ENCODE data around the gene CELSR1.

Gene CELSR1

GRCh38 chr22:46392137-46392844 lies 145.1 kb downstream of the CELSR1 start:
- DNase-seq, result no peak

- DNase-seq, result no peak
Observed at GRCh38 chr22:46391486-46392136, 145.8 kb downstream of the CELSR1 start.

DNA sequence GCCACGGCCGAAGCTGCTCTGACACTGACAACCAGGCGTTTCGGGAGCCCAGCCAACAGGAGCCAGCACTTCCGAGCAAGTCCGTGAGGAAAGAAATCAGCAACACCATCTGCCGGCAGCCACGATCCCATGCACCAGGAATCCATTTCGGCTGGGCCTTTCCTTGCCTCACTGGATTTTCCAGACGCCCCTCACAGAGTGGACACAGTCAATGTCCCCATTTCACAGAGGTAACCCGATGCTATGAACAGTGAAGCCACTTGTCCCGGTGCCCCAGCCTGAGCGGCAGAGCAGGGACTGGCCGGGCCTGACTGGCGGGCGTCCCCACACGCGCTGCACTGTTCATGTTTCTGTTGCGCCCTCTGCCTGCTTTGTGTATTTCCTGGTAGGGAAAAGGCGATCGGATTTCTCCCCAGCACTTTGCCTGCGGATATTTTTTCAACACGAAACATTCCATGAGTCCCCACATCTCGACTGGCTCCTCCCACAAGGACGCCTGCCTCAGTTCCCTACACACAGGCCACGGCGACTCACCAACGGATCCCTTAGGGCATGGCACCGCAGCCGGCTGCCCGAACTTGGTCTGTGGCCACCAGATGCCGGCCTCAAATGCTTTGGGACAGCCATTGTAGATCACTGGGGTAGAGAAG lies 146.6 kb downstream of the CELSR1 start:
- no peak for DNase-seq

DNA sequence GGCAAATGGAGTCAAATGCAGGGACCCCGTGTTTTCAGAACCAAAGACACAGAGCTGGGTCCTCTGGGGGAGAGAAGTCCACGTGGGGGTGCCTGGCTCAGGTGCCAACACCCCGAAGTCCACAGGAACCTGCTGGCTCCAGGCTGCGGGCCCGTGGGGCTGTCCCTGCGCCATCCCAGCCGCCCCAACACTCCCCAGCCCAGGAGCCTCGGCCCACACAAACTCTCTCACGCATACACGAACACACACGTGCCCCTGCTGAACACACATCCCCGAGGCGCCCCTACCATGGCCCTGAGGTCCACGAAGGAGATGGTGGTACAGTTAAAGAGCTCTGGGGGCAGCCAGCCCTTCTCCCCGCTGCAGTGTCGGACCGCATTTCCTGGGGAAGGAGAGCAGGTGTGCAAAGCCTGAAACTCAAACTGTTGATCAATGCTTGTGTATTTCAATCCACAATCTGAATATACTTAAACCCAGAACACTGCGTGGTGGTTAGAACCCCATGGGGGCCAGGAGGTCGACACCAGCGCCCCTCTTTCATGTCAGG lies 147.2 kb downstream of the CELSR1 start:
- no peak for DNase-seq

- no peak for DNase-seq
Observed at GRCh38 chr22:46389081-46389480, 148.3 kb downstream of the CELSR1 start.

- DNase-seq, result no peak
Observed at GRCh38 chr22:46388647-46389046, 148.8 kb downstream of the CELSR1 start.

DNA sequence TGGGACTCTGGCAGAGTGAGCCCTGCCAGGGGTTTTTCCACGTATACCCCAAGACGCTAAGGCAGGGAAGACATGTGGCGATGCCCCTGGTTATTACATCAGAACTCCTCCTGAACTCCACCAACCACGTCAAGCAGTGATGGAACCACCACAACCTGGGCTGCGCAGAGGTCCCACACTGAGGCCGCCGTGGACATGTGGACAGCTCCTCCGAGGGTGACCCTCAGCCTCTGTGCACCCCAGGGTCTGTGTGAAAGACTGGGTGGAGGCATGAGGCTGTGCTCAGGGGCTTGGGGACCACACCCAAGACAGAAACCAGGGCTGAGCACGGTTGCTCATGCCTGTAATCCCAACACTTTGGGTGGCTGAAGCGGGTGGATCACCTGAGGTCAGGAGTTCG lies 149.7 kb downstream of the CELSR1 start:
- no peak for DNase-seq

- no peak for DNase-seq
Observed at GRCh38 chr22:46386312-46386711, 151.1 kb downstream of the CELSR1 start.

GRCh38 chr22:46382524-46382923 lies 154.9 kb downstream of the CELSR1 start:
- DNase-seq, result no peak

DNA sequence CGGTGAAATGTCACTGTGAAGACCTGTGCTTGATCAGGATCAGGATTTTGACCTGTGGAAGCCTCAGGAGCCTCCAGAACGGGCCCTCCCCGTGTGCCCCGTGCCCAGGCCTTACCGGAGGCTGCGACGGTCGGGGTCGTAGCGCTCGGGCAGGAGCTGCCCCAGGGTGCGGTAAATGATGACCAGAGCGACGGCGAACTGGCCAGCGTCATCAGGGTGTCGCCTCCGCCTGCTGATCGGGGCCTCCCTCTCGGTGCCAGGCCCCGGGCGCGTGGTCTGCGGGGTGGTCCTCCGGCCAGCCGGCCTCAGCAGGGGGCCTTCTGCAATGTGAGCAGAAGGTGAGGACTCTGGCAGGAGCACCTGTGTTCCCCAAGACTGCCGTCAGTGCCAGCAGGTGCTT lies 155.7 kb downstream of the CELSR1 start:
- DNase-seq, result no peak

DNA sequence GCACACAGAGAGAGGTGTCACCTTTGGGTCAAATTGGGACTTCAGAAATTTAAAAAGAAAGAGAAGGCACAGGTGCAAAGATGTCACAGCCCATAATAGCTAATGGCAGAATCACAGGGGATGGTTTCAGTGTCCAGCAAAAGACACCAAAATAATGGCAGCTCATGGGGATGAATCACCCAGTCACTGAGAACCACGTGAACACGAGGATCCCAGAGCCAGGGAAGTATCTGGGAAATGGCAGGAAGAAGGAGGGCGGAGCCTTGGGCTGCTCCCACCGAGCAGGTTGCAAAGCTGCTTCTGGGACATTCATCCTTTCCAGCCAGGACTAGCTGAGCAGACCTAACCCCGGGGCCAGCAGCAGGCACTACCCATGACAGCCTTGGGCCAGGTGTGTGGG lies 156.3 kb downstream of the CELSR1 start:
- no peak for DNase-seq

- no peak for DNase-seq
Observed at GRCh38 chr22:46380581-46380980, 156.8 kb downstream of the CELSR1 start.

- DNase-seq, result no peak
Observed at GRCh38 chr22:46380069-46380468, 157.4 kb downstream of the CELSR1 start.

GRCh38 chr22:46379066-46379930 lies 158.1 kb downstream of the CELSR1 start:
- no peak for DNase-seq

GRCh38 chr22:46378426-46379065 lies 158.9 kb downstream of the CELSR1 start:
- DNase-seq, result no peak

DNA sequence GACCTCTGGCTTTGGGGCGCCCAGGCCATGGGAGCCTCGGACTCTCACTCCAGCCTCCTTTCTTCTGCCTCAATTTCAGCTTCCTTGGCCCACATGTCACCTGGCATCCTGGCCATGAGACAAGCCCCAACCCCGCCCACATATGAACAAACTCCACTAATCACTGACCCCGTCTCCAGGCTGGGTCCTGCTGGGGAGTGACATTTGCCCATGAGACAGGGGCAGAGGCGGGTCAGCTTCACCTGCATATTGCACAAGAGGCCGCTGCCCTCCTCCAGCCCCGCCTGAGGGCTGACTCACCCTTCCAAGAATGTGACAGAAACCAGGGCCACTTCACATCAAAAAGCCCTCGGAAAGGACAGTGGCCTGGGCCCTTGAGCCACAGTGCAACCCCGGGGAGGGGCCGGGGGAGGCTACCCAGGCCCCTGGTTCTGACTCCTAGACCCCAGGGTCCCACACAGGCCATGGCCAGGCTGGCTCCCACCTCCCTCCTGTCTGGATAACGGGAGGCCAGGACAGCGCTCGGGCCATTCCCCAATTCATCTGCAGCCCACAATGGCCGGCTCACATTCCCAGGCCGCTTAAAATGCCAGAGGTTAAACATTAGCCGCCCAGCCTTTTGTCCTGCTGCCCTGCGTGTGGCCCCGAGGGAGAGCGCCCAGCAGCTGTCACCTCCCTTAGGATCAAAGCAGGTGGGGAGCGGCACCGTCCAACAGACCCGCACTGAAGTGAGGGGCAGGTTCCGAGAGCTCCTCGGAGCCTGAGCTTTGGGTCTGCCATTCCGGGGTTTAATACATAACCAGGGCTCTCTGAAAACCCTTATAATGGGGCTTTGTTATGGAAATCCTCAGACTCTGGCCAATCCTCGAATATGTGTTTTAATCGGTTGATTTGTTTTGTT lies 159.6 kb downstream of the CELSR1 start:
- no peak for DNase-seq

GRCh38 chr22:46376908-46377524 lies 160.4 kb downstream of the CELSR1 start:
- DNase-seq, result no peak

- DNase-seq, result no peak
Observed at GRCh38 chr22:46376111-46376510, 161.3 kb downstream of the CELSR1 start.

DNA sequence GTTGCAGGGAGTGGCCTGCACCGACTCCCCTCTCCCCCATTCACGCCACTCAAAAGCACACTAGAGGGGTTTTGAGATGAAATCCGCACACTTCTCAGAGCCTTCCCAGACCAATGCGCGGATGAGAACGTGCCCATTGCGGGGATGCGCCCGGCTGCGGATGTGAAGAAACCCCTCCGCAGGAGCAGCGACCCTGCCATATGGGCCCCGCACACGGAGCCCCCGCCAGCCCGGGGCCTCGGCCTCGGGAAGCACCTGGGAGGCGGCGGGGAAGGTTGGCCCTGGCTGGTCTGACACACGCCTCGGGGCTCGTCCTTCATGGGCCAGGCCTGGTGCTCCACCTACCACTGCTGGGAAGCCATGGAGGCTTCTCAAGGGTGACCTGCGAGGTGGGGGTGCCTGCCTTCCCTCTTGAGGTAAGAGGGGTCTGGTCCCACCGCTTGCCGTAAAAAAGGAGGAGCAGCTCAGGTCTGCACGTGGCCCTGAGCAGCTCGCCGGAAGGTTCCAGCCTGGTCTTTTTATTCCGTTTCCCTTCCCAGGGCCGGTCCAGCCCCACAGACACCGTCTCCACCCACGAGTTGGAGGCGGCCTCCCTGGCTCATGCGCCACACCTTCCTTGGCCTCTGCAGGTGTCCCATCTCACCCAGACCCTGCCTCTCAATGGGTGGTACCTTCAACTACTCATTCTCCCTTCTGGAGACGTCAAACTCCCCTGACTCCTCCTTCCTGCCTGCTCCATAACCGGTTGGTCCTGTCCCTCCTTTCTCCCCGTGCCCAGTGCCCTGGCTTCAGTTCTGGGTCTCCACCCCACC lies 162.6 kb downstream of the CELSR1 start:
- no peak for DNase-seq
